ENCODE results near the gene MET.
A peak's percentile ranks its signal among the peaks of the same experiment; 100 is the strongest.
"Not testable (repeated sequence)": the region's sequence is repeated elsewhere in the genome, so short reads cannot be mapped to it uniquely, and the experiment has no call there.

Gene MET

GRCh38 chr7:116671681-116672595 lies at the start of gene MET:
Gene MET (plus strand): TSS chr7:116672196. CDS start chr7:116699085, 26,889 bp downstream.
- H3K27ac Mint-ChIP-seq, result no peak within 1 kb of the TSS

GRCh38 chr7:116626886-116627285 lies 45.1 kb upstream of the MET start:
- Mint-ChIP-seq H3K27ac (no peak overlapping the region), H3K9me3 (ENCODE audit: low read depth) (no peaks in the 10 kb centered on the region), H3K27me3 (peaks cover 8% of the 10 kb centered on the region), H3K4me1 (ENCODE audit: low read depth) (no peaks in the 10 kb centered on the region), H3K36me3 (no peaks in the 10 kb centered on the region), H3K4me3 (no peak overlapping the region)

More at GRCh38 chr7:116671681-116672595, at the start of gene MET:
- H3K36me3 Mint-ChIP-seq, result no peaks in the 10 kb centered on the region
- no peaks in the 10 kb centered on the region for H3K9me3 Mint-ChIP-seq (ENCODE audit: low read depth)
- peaks cover 5% of the 10 kb centered on the region for H3K4me1 Mint-ChIP-seq (ENCODE audit: low read depth)
- H3K27me3 Mint-ChIP-seq, result peaks cover 35% of the 10 kb centered on the region
- peak within 1 kb of the TSS; percentile 64 for H3K4me3 Mint-ChIP-seq

GRCh38 chr7:116629051-116629463 lies 42.9 kb upstream of the MET start:
- no peaks in the 10 kb centered on the region for H3K4me1 Mint-ChIP-seq (ENCODE audit: low read depth)
- no peaks in the 10 kb centered on the region for H3K9me3 Mint-ChIP-seq (ENCODE audit: low read depth)
- no peak overlapping the region for H3K4me3 Mint-ChIP-seq

GRCh38 chr7:116630357-116630756 lies 41.6 kb upstream of the MET start:
- no peaks in the 10 kb centered on the region for H3K36me3 Mint-ChIP-seq
- H3K4me1 Mint-ChIP-seq (ENCODE audit: low read depth), result no peaks in the 10 kb centered on the region
- no peak overlapping the region for H3K27ac Mint-ChIP-seq
- no peak overlapping the region for H3K4me3 Mint-ChIP-seq
- H3K27me3 Mint-ChIP-seq, result peaks cover 8% of the 10 kb centered on the region
- H3K9me3 Mint-ChIP-seq (ENCODE audit: low read depth), result no peaks in the 10 kb centered on the region

More at GRCh38 chr7:116629051-116629463, 42.9 kb upstream of the MET start:
- peaks cover 8% of the 10 kb centered on the region for H3K27me3 Mint-ChIP-seq
- no peaks in the 10 kb centered on the region for H3K36me3 Mint-ChIP-seq
- H3K27ac Mint-ChIP-seq, result no peak overlapping the region

GRCh38 chr7:116630932-116631671 lies 40.9 kb upstream of the MET start:
- no peaks in the 10 kb centered on the region for H3K9me3 Mint-ChIP-seq (ENCODE audit: low read depth)
- no peak overlapping the region for H3K4me3 Mint-ChIP-seq
- H3K27me3 Mint-ChIP-seq, result peaks cover 7% of the 10 kb centered on the region
- no peaks in the 10 kb centered on the region for H3K4me1 Mint-ChIP-seq (ENCODE audit: low read depth)
- H3K36me3 Mint-ChIP-seq, result no peaks in the 10 kb centered on the region
- no peak overlapping the region for H3K27ac Mint-ChIP-seq

GRCh38 chr7:116631676-116632075 lies 40.3 kb upstream of the MET start:
- H3K36me3 Mint-ChIP-seq, result no peaks in the 10 kb centered on the region
- H3K27me3 Mint-ChIP-seq, result peaks cover 4% of the 10 kb centered on the region
- H3K9me3 Mint-ChIP-seq (ENCODE audit: low read depth), result no peaks in the 10 kb centered on the region
- H3K4me1 Mint-ChIP-seq (ENCODE audit: low read depth), result no peaks in the 10 kb centered on the region
- no peak overlapping the region for H3K4me3 Mint-ChIP-seq
- H3K27ac Mint-ChIP-seq, result no peak overlapping the region

GRCh38 chr7:116632384-116632783 lies 39.6 kb upstream of the MET start:
- Mint-ChIP-seq H3K4me3 (no peak overlapping the region), H3K27ac (no peak overlapping the region), H3K36me3 (no peaks in the 10 kb centered on the region), H3K9me3 (ENCODE audit: low read depth) (no peaks in the 10 kb centered on the region), H3K4me1 (ENCODE audit: low read depth) (no peaks in the 10 kb centered on the region), H3K27me3 (peaks cover 2% of the 10 kb centered on the region)

DNA sequence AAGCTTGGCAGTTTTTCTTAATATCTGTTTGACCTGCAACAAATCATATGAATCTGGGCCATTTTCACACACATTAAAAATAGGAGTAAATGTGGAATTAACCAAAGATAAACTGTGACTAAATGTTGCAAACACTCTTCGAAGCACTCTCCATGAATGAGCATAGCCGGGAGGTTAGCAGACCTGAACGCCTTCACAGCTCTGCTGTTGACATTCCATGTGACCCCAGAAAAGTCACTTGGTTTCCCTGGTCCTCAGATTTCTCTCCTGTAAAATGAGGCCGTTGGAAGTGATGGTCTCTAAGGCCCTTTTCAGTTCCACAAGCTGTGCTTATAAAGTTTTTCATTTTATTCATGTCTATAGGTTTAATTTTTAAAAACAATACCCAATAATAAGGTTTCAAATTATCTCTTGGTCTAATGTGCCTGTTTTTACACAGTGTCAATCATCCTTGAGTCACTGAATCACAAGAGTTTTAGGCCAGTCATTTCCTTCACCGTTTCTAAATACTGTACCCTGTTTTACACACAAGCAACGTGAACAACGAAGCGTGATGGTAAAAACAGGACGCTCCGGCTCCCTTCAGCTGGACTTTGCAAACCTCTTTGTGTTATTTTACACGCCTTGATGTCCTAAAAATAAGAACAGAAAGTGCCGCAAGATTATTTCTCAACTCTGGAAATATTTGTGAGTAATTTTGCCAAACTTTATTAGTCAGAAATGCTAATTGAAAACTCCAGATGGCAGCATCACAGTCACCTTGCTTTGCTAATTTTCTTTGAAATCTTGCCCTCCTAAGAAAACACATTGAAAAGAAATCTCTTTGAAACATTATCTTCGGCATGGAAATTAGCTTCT lies 38.6 kb upstream of the MET start:
- no peaks in the 10 kb centered on the region for H3K36me3 Mint-ChIP-seq
- no peak overlapping the region for H3K4me3 Mint-ChIP-seq
- H3K4me1 Mint-ChIP-seq (ENCODE audit: low read depth), result no peaks in the 10 kb centered on the region
- no peak overlapping the region for H3K27ac Mint-ChIP-seq
- no peaks in the 10 kb centered on the region for H3K9me3 Mint-ChIP-seq (ENCODE audit: low read depth)
- H3K27me3 Mint-ChIP-seq, result peaks cover 2% of the 10 kb centered on the region

- H3K36me3 Mint-ChIP-seq, result no peaks in the 10 kb centered on the region
- H3K9me3 Mint-ChIP-seq (ENCODE audit: low read depth), result peaks cover 4% of the 10 kb centered on the region
- no peak overlapping the region for H3K4me3 Mint-ChIP-seq
- peaks cover 2% of the 10 kb centered on the region for H3K27me3 Mint-ChIP-seq
- no peaks in the 10 kb centered on the region for H3K4me1 Mint-ChIP-seq (ENCODE audit: low read depth)
- H3K27ac Mint-ChIP-seq, result no peak overlapping the region
Measured at GRCh38 chr7:116636997-116637396, 35.0 kb upstream of the MET start.

DNA sequence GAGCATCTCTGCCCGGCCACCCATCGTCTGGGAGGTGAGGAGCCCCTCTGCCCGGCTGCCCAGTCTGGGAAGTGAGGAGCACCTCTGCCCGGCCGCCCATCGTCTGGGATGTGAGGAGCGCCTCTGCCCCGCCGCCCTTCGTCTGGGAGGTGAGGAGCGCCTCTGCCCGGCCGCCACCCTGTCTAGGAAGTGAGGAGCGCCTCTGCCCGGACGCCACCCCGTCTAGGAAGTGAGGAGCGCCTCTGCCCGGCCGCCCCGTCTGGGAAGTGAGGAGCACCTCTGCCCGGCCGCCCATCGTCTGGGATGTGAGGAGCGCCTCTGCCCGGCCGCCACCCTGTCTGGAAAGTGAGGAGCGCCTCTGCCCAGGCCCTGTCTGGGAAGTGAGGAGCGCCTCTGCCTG lies 33.4 kb upstream of the MET start:
- H3K27me3 Mint-ChIP-seq; H3K9me3 Mint-ChIP-seq (ENCODE audit: low read depth); H3K4me3 Mint-ChIP-seq; H3K36me3 Mint-ChIP-seq; H3K27ac Mint-ChIP-seq; H3K4me1 Mint-ChIP-seq (ENCODE audit: low read depth): not testable (repeated sequence)

GRCh38 chr7:116641551-116642153 lies 30.3 kb upstream of the MET start:
- H3K4me1 Mint-ChIP-seq (ENCODE audit: low read depth), result no peaks in the 10 kb centered on the region
- H3K27me3 Mint-ChIP-seq, result peaks cover 9% of the 10 kb centered on the region
- no peaks in the 10 kb centered on the region for H3K36me3 Mint-ChIP-seq
- H3K27ac Mint-ChIP-seq, result no peak overlapping the region
- H3K9me3 Mint-ChIP-seq (ENCODE audit: low read depth), result peaks cover 4% of the 10 kb centered on the region
- no peak overlapping the region for H3K4me3 Mint-ChIP-seq

DNA sequence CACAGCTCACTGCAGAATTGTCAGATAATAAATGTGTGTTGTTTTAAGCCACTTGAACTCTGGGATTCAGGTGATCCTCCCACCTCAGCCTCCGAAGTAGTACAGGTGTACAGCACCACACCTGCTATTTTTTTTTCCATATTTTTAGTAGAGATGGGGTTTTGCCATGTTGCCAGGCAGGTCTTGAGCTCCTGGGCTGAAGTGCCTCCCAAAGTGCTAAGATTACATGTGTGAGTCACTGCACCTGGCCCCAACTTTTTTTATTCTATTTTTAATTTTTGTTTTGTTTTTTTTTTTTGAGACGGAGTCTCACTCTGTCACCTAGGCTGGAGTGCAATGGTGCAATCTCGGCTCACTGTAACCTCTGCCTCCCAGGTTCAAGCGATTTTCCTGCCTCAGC lies 28.8 kb upstream of the MET start:
- H3K4me3 Mint-ChIP-seq; H3K27me3 Mint-ChIP-seq; H3K27ac Mint-ChIP-seq; H3K36me3 Mint-ChIP-seq; H3K4me1 Mint-ChIP-seq (ENCODE audit: low read depth); H3K9me3 Mint-ChIP-seq (ENCODE audit: low read depth): not testable (repeated sequence)

DNA sequence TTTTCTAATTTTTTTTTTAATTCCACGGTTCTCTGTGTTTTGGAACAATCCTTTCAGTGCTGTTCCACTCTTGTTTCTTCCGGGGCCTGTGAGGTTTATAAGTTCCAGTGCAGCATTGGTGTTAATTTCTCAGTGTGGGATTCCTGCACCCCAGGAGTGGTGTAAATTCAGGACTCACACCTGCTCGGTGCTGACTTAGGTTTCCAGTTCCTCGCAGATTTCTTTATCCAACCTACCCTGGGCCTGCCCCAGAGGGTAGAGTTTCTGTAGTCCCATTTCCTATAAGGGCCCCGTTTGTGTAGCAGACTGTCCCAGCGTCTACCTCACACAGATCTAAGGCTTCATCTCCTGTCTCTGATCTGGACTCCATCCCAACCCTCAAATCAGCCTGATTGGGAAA lies 27.4 kb upstream of the MET start:
- Mint-ChIP-seq H3K27me3 (peaks cover 9% of the 10 kb centered on the region), H3K36me3 (no peaks in the 10 kb centered on the region)

DNA sequence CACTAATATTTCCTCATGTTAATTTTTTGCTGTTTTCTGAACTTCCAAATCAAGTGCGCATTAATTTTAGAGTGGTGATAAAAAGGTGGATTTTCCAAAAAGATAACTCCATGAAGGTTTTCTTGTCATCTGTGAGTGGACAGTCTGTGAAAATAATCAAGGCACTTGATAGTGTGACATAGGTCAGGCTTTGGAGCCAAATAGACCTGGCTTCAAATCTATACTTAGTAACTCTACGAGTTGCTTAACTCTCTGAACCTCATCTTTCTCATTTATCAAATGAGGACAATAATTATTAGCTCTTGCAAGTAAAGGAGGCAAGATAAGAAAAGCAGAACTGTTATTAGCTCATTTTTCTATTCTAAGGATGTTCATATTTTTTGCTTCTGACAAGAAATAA lies 24.7 kb upstream of the MET start:
- no peak overlapping the region for H3K4me3 Mint-ChIP-seq
- H3K36me3 Mint-ChIP-seq, result no peaks in the 10 kb centered on the region
- no peaks in the 10 kb centered on the region for H3K4me1 Mint-ChIP-seq (ENCODE audit: low read depth)
- H3K27ac Mint-ChIP-seq, result no peak overlapping the region
- H3K27me3 Mint-ChIP-seq, result peaks cover 19% of the 10 kb centered on the region
- no peaks in the 10 kb centered on the region for H3K9me3 Mint-ChIP-seq (ENCODE audit: low read depth)

More for the DNA sequence above, 27.4 kb upstream of the MET start:
- H3K4me3 Mint-ChIP-seq, result no peak overlapping the region
- H3K4me1 Mint-ChIP-seq (ENCODE audit: low read depth), result no peaks in the 10 kb centered on the region
- no peak overlapping the region for H3K27ac Mint-ChIP-seq
- peaks cover 4% of the 10 kb centered on the region for H3K9me3 Mint-ChIP-seq (ENCODE audit: low read depth)

Data from activated naive CD8-positive, alpha-beta T cell (primary cell).